GM12872 (cell line): ENCODE data around the gene PRR11.

ENCODE experiments used
- TF ChIP-seq, protein P1 (sequence below): IDR thresholded peaks from 3 replicates; pipeline ENCODE4 v1.5.1; 2011; ENCODE audit warnings: low read depth, mild to moderate bottlenecking, low read length, moderate library complexity; ENCODE audit not compliant: insufficient read depth

Gene PRR11

DNA sequence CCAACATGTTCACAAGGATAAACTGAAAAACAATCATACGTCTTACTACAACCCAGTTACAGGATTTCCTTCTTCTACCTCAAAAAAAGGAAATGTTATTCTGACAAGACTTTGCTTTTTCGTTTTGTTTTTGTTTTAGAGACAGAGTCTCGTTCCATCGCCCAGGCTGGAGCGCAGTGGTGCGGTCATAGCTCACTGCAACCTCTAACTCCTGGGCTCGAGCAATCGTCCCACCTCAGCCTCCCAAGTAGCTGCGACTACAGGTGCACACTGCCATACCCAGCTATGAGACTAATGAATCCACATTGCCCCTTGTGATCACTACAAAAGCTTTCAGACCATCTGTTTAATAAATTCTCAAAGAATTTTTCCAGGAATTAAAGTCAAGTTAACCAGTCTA is 40.1 kb upstream of the PRR11 start:
- TF ChIP-seq, protein P1, sequence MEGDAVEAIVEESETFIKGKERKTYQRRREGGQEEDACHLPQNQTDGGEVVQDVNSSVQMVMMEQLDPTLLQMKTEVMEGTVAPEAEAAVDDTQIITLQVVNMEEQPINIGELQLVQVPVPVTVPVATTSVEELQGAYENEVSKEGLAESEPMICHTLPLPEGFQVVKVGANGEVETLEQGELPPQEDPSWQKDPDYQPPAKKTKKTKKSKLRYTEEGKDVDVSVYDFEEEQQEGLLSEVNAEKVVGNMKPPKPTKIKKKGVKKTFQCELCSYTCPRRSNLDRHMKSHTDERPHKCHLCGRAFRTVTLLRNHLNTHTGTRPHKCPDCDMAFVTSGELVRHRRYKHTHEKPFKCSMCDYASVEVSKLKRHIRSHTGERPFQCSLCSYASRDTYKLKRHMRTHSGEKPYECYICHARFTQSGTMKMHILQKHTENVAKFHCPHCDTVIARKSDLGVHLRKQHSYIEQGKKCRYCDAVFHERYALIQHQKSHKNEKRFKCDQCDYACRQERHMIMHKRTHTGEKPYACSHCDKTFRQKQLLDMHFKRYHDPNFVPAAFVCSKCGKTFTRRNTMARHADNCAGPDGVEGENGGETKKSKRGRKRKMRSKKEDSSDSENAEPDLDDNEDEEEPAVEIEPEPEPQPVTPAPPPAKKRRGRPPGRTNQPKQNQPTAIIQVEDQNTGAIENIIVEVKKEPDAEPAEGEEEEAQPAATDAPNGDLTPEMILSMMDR, result no peak

DNA sequence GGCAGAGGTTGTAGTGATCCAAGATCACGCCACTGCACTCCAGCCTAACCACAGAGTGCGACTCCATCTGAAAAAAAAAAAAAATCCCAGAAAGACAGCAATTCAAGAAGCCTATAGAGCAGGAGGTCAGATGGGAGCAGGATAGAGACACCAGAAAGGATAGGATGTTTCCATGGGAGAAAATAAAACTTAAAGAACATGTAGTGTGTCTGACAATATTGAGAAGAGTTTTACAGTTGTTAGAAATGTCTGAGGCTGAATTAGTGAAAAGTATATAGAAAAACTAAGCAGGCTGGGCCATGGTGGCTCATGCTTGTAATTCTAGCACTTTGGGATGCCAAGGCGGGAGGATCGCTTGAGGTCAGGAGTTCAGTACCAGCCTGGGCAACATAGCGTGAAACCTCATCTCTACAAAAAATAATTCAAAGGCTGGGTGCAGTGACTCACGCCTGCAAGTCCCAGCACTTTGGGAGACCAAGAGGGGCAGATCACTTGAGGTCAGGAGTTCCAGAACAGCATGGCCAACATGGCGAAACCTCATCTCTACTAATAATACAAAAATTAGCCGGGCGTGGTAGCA is 33.6 kb upstream of the PRR11 start:
- TF ChIP-seq, protein P1, result no peak

DNA sequence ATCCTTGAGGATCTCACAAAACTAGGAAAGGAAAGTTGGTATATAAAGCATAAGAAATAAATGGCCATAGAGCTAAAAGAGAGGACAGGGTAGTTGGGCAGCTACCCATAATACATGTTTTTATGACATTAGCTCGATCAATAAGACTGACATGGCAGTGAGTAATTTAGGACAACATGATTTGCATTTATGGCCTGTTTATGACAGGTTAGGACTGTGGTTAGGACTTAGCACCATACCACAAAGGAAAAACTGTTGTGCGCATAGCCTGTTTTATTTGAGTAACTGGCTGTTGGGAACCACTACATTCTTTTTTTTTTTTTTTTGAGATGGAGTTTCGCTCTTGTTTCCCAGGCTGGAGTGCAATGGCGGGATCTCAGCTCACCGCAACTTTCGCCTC is 30.9 kb upstream of the PRR11 start:
- TF ChIP-seq, protein P1, result no peak

DNA sequence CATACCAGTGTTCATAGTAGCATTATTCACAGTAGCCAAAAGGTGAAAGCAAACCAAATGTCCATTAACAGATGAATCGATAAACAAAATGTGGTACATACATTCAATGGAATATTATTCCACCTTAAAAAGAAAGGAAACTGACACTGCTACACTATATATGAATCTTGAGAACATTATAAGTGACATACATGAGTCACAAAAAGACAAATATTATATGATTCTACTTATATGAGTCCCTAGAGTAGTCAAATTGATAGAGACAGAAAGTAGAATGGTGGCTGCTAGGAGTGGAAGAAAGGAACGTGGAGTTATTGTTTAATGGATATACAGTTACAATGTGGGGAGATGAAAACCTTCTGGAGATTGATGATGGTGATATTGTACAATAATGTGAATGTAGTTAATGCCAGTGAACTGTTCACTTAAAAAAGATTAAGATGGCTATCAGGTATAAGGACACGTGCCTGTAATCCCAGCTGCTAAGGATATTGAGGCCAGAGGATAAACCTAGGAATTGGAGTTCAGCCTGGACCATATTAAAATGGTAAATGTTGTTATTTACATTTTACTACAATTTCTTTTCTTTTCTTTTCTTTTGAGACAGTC is 28.6 kb upstream of the PRR11 start:
- TF ChIP-seq, protein P1, result no peak

DNA sequence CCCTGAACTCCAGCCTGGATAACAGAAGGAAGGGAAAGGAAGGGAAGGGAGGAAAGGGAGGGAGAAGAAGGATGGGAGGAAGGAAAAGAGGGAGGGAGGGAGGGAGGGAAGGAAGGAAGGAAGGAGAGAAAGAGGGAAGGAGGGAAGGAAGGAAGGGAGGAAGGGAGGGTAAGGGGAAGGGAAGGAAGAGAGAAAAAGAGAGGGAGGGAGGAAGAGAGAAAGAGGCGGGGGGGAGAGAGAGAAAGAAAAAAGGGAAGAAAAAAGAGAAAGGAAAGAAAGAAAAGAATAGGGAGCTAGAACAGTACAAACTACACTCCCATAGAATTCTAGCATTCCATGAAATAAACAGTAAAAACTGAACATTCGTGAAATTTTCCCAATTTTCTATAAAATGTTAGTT is 25.7 kb upstream of the PRR11 start:
- TF ChIP-seq, protein P1, result no peak

DNA sequence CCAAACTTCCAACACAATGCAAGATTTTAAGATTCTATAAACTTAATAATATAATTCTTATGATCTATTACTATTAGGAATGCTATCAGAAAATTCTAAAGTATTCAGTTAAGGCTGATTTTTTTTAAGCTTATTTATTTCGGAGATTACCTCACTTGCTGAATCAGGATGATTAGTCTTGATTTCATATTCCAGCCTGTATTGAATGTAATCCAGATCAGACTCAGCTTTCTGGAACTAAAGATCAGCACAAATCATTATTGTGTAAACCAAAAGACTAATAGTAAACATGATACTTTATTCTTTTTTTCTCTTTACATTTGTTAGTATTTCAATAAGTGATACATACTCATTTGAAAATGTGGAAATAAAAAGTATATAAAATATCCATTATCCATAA is 24.4 kb upstream of the PRR11 start:
- TF ChIP-seq, protein P1, result no peak

DNA sequence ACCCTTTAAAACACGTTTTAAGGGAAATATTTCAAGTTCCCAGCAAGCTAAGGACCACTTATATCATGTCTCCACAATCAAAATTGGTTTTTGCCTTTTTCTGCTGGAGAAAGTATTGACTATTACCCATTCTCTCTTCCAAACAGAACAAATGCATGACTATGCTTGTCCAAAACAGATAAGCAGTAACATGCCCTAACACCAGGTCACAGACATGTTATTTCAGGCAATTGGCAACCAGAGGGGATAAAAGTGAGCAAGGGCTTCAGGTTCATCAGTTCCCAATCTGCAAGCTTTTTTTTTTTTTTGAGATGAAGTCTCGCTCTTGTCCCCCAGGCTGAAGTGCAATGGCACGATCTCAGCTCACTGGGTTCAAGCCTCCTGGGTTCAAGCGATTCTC is 15.6 kb upstream of the PRR11 start:
- TF ChIP-seq, protein P1, result no peak
